ENCODE results near the gene SLCO2A1. TPM values are rescaled to one million over a fixed set of nuclear protein-coding genes. Genes with fewer than 3 reads are reported as not detected.

SLCO2A1 gene
- total RNA-seq, 1 donor from 2014 or later: 0.07 TPM

DNA sequence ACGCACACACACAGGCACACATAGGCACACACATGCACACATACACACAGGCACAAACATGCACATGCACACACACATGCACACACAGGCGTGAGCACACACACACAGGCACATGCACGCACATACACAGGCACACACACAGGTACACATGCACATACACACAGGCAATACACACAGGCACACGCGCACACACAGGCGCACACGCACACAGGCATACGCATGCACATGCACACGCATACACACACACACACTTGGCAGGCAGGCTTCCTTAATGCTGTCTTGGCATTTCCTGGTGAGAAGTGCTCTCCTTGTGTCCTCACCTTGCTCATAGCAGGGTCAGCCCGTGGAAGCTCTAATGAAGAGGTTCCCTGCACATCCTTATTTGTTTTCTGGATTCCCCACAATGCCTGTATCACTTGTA lies 8.4 kb upstream of the SLCO2A1 start:
- no peak overlapping the region for H3K27ac Mint-ChIP-seq
- H3K4me2 ChIP-seq: no peak overlapping the region
- H3K4me1 ChIP-seq: no peaks in the 10 kb centered on the region
- H3K9me3 Mint-ChIP-seq: peaks cover 12% of the 10 kb centered on the region
- H3K27me3 Mint-ChIP-seq (ENCODE audit: insufficient read depth, low read depth): peaks cover 5% of the 10 kb centered on the region
- no peak overlapping the region for H3K9ac ChIP-seq
- no peak for DNase-seq (ENCODE audit: low spot score)
- H3K27me3 ChIP-seq: no peaks in the 10 kb centered on the region
- H3F3A ChIP-seq (ENCODE audit: low read depth): no peaks in the 10 kb centered on the region
- H3K4me3 ChIP-seq: no peak overlapping the region
- no peaks in the 10 kb centered on the region for H3K79me2 ChIP-seq (ENCODE audit: low read depth)
- TF ChIP-seq EZH2 (IDR thresholded peaks at IDR 0.05) (no peak), EZH2phosphoT487 (IDR thresholded peaks at IDR 0.05) (no peak)
- TF ChIP-seq, protein P1, sequence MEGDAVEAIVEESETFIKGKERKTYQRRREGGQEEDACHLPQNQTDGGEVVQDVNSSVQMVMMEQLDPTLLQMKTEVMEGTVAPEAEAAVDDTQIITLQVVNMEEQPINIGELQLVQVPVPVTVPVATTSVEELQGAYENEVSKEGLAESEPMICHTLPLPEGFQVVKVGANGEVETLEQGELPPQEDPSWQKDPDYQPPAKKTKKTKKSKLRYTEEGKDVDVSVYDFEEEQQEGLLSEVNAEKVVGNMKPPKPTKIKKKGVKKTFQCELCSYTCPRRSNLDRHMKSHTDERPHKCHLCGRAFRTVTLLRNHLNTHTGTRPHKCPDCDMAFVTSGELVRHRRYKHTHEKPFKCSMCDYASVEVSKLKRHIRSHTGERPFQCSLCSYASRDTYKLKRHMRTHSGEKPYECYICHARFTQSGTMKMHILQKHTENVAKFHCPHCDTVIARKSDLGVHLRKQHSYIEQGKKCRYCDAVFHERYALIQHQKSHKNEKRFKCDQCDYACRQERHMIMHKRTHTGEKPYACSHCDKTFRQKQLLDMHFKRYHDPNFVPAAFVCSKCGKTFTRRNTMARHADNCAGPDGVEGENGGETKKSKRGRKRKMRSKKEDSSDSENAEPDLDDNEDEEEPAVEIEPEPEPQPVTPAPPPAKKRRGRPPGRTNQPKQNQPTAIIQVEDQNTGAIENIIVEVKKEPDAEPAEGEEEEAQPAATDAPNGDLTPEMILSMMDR (IDR thresholded peaks at IDR 0.05): no peak
- no peak overlapping the region for H3K4me3 Mint-ChIP-seq
- peaks cover 4% of the 10 kb centered on the region for H3K9me3 ChIP-seq (ENCODE audit: low read depth)
- H3K36me3 Mint-ChIP-seq: no peaks in the 10 kb centered on the region
- no peaks in the 10 kb centered on the region for H3K36me3 ChIP-seq
- no peak overlapping the region for H2AFZ ChIP-seq (replicated peaks)
- H3K4me1 Mint-ChIP-seq: no peaks in the 10 kb centered on the region
- no peak overlapping the region for H3K27ac ChIP-seq
- H4K20me1 ChIP-seq (ENCODE audit: low read depth): no peaks in the 10 kb centered on the region

DNA sequence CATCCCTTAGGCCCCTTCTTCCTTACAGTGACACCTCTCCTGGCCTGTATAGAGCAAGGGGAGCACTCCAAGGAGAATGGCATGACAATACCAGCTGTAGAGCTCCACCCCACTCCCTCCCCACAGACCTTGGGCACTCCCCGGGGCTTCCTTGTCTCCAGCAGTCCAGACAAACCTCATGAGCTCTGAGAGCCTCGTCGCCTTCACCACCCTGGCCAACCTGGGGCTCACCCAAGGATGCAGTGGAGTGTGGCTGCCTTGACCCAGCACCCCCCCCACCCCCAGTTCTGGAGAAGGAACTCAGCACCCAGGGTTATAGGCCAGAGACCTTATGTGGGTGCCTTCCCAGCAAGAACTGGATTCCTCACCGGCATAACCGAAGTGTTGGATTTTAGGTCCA lies 7.4 kb upstream of the SLCO2A1 start:
- H3K9me3 Mint-ChIP-seq: peaks cover 5% of the 10 kb centered on the region
- Histone ChIP-seq H3K9ac (no peak overlapping the region), H3F3A (ENCODE audit: low read depth) (no peaks in the 10 kb centered on the region), H3K4me3 (no peak overlapping the region), H3K4me1 (no peaks in the 10 kb centered on the region), H3K9me3 (ENCODE audit: low read depth) (peaks cover 4% of the 10 kb centered on the region), H3K27ac (no peak overlapping the region), H3K79me2 (ENCODE audit: low read depth) (no peaks in the 10 kb centered on the region), H4K20me1 (ENCODE audit: low read depth) (no peaks in the 10 kb centered on the region), H3K27me3 (peaks cover under 1% of the 10 kb centered on the region), H3K36me3 (no peaks in the 10 kb centered on the region), H3K4me2 (no peak overlapping the region), H2AFZ (replicated peaks) (no peak overlapping the region)
- no peaks in the 10 kb centered on the region for H3K36me3 Mint-ChIP-seq
- no peak overlapping the region for H3K4me3 Mint-ChIP-seq
- DNase-seq (ENCODE audit: low spot score): no peak
- TF ChIP-seq, protein P1 (IDR thresholded peaks at IDR 0.05): no peak
- TF ChIP-seq EZH2 (IDR thresholded peaks at IDR 0.05) (no peak), EZH2phosphoT487 (IDR thresholded peaks at IDR 0.05) (no peak)
- no peak overlapping the region for H3K27ac Mint-ChIP-seq
- H3K27me3 Mint-ChIP-seq (ENCODE audit: insufficient read depth, low read depth): peaks cover 7% of the 10 kb centered on the region
- no peaks in the 10 kb centered on the region for H3K4me1 Mint-ChIP-seq

DNA sequence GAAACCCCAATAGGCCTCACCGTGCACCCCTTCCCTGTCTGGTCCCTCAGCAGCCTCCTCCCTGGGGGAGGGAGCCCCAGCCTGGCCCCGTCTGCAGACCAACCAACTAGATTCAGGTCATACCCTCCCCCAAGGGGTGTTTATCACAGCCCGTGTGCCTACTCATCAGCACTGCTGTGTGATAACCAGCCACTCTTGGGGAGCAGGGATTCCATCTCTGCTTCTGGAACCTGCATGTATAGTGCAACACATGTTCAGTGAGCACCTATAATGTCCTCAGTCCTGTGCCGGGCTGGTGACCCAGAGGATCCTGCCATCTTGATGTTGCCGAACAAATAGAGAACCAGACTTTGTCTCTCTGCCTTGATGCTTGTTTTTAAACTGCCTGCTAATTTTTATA lies 6.6 kb upstream of the SLCO2A1 start:
- Mint-ChIP-seq H3K27ac (no peak overlapping the region), H3K4me1 (no peaks in the 10 kb centered on the region), H3K36me3 (no peaks in the 10 kb centered on the region), H3K27me3 (ENCODE audit: insufficient read depth, low read depth) (peaks cover 7% of the 10 kb centered on the region), H3K4me3 (no peak overlapping the region), H3K9me3 (no peaks in the 10 kb centered on the region)
- Histone ChIP-seq H3K9me3 (ENCODE audit: low read depth) (peaks cover 1% of the 10 kb centered on the region), H3K27me3 (peaks cover 9% of the 10 kb centered on the region), H3K4me2 (no peak overlapping the region), H3F3A (ENCODE audit: low read depth) (no peaks in the 10 kb centered on the region), H3K27ac (no peak overlapping the region), H3K4me3 (no peak overlapping the region), H4K20me1 (ENCODE audit: low read depth) (no peaks in the 10 kb centered on the region), H3K79me2 (ENCODE audit: low read depth) (no peaks in the 10 kb centered on the region), H3K9ac (no peak overlapping the region), H2AFZ (replicated peaks) (no peak overlapping the region), H3K36me3 (no peaks in the 10 kb centered on the region), H3K4me1 (no peaks in the 10 kb centered on the region)
- no peak for TF ChIP-seq EZH2 (IDR thresholded peaks at IDR 0.05)
- TF ChIP-seq, protein P1 (IDR thresholded peaks at IDR 0.05): no peak
- TF ChIP-seq EZH2phosphoT487 (IDR thresholded peaks at IDR 0.05): no peak
- no peak for DNase-seq (ENCODE audit: low spot score)

Data from neural progenitor cell (in vitro differentiated cells).